ENCODE measurements around the gene LATS2.

LATS2 gene

GRCh38 chr13:20977394-20977793, 84.0 kb downstream of the LATS2 start:
- no peaks in the 10 kb centered on the region for H3K27me3 ChIP-seq
- no peak overlapping the region for H3K4me3 ChIP-seq (ENCODE audit: low read depth in 1 of 2, low read length in 1 of 2)
- H3K36me3 ChIP-seq, result peaks cover 89% of the 10 kb centered on the region
- H3K4me1 ChIP-seq (ENCODE audit: control insufficient read depth in 1 of 2, insufficient read depth in 1 of 2, low read depth in 1 of 2, low read length in 1 of 2), result peaks cover 10 to 15% of the 10 kb centered on the region in 2 experiments
- TF ChIP-seq CTCF (IDR thresholded peaks at IDR 0.05), result no peak
- H3K27ac ChIP-seq, result no peak overlapping the region
- no peaks in the 10 kb centered on the region for H3K9me3 ChIP-seq

- Histone ChIP-seq H3K27ac (no peak overlapping the region), H3K4me3 (ENCODE audit: low read depth in 1 of 2, low read length in 1 of 2) (no peak overlapping the region), H3K4me1 (ENCODE audit: control insufficient read depth in 1 of 2, insufficient read depth in 1 of 2, low read depth in 1 of 2, low read length in 1 of 2) (peaks cover 7 to 11% of the 10 kb centered on the region in 2 experiments), H3K36me3 (peaks cover 69% of the 10 kb centered on the region), H3K9me3 (no peaks in the 10 kb centered on the region), H3K27me3 (no peaks in the 10 kb centered on the region)
- no peak for TF ChIP-seq CTCF (IDR thresholded peaks at IDR 0.05)
Measured at GRCh38 chr13:20974981-20975585, 86.3 kb downstream of the LATS2 start.

- Histone ChIP-seq H3K27ac (no peak overlapping the region), H3K36me3 (peaks cover 58% of the 10 kb centered on the region), H3K27me3 (no peaks in the 10 kb centered on the region), H3K4me3 (ENCODE audit: low read depth in 1 of 2, low read length in 1 of 2) (no peak overlapping the region), H3K4me1 (ENCODE audit: control insufficient read depth in 1 of 2, insufficient read depth in 1 of 2, low read depth in 1 of 2, low read length in 1 of 2) (peaks cover 7 to 12% of the 10 kb centered on the region in 2 experiments), H3K9me3 (no peaks in the 10 kb centered on the region)
- TF ChIP-seq CTCF (IDR thresholded peaks at IDR 0.05), result no peak
Measured at GRCh38 chr13:20973886-20974425, 87.4 kb downstream of the LATS2 start.

GRCh38 chr13:20972731-20973130, 88.7 kb downstream of the LATS2 start:
- peaks cover 7 to 12% of the 10 kb centered on the region in 2 experiments for H3K4me1 ChIP-seq (ENCODE audit: control insufficient read depth in 1 of 2, insufficient read depth in 1 of 2, low read depth in 1 of 2, low read length in 1 of 2)
- no peak overlapping the region for H3K27ac ChIP-seq
- H3K27me3 ChIP-seq, result no peaks in the 10 kb centered on the region
- H3K4me3 ChIP-seq (ENCODE audit: low read depth in 1 of 2, low read length in 1 of 2), result no peak overlapping the region
- TF ChIP-seq CTCF (IDR thresholded peaks at IDR 0.05), result no peak
- no peaks in the 10 kb centered on the region for H3K9me3 ChIP-seq
- H3K36me3 ChIP-seq, result peaks cover 47% of the 10 kb centered on the region

- Histone ChIP-seq H3K27ac (no peak overlapping the region), H3K36me3 (peaks cover 22% of the 10 kb centered on the region), H3K4me1 (ENCODE audit: control insufficient read depth in 1 of 2, insufficient read depth in 1 of 2, low read depth in 1 of 2, low read length in 1 of 2) (peaks cover 7 to 12% of the 10 kb centered on the region in 2 experiments), H3K9me3 (no peaks in the 10 kb centered on the region), H3K27me3 (no peaks in the 10 kb centered on the region), H3K4me3 (ENCODE audit: low read depth in 1 of 2, low read length in 1 of 2) (no peak overlapping the region)
- no peak for TF ChIP-seq CTCF (IDR thresholded peaks at IDR 0.05)
Measured at GRCh38 chr13:20969182-20969581, 92.2 kb downstream of the LATS2 start.

All from neutrophil (primary cell).